GM19240 (cell line): Measurements from ENCODE around the gene CCDC7.
"Not testable (repeated sequence)": the region's sequence is repeated elsewhere in the genome, so short reads cannot be mapped to it uniquely, and the experiment has no call there.

ENCODE experiments used
- DNase-seq: peaks from one replicate; pipeline ENCODE4 v3.0.0; 2011; ENCODE audit warnings: low spot score; ENCODE audit not compliant: insufficient read length

Gene CCDC7

DNA sequence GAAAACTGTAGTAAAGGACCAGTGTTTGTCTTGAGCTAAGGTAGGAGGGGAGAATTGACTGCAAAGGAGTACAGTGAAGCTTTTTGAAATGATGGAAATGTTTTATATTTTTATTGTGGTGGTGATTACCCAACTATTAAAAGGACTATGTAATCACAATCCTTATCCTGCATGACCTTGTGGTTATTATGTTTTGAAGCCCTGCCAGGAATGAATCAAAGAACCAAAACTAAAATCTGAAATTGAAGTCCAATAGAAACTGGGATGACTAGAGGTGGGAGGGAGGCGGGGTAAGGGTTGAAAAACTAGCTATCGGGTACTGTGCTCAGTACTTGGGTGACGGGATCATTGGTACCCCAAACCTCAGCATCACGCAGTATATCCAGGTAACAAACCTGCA, 8.2 kb downstream of the CCDC7 start:
- DNase-seq = no peak

DNA sequence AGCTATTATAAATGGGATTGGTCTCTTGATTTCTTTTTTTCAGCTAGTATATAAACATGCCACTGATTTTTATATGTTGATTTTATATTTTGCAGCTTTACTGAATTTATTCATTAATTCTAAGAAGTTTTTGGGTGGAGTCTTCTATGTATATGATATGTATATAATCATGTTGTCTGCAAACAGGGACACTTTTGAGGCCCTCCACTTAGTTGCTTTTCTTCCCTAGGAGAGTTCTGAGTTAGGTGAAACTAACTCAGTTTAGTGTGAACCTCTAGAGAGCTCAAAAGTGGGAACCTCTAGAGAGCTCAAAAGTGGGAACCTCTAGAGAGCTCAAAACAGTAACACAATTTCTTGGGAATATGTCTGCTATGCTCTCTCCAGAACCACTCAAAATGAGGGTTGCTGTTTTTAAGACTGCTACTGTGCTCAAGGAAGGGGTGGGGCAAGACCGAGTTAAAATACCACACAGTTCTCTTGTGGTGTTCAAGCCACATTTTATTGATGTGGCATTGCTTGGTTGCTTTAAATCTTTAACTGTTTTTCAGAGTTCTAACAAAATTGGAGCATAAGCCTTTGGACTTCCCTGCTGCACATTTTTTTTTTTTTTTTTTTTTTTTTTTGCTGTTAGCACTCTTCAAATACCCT, 13.2 kb downstream of the CCDC7 start:
- DNase-seq = no peak

DNA sequence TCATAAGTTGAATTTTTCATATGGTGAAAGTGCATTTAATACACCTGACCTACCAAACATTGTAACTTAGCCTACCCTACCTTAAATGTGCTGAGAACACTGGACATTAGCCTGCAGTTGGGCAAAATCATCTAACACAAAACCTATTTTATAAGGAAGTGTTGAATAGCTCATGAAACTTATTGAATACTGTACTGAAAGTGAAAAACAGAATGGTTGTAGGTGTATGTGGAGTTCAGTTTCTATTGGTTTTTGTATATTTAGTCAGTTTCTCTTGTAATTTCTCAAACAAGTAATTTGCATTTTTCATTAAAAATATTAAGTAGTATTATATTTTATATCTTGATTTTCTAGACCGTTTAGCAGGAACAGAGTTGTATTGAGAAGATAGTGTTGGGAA, 15.3 kb downstream of the CCDC7 start:
- DNase-seq = no peak

DNA sequence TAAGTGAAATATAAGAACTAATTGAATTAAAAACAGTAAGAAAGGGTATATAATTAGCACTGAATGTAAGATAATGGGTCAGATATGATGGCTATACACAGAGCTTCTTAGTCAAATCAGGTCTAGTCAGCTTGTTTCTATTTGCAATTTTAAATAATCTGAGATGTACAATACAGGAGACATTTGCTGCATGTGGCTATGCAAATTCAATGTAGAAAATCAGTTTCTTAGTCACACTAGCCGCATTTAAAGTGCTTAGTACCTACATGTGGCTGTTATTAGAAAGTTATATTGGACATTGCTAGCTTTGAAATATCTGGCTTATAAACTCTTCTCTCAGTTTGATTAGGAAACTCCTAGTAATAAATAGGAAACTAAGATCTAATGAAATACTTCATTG, 25.3 kb downstream of the CCDC7 start:
- no peak for DNase-seq

DNA sequence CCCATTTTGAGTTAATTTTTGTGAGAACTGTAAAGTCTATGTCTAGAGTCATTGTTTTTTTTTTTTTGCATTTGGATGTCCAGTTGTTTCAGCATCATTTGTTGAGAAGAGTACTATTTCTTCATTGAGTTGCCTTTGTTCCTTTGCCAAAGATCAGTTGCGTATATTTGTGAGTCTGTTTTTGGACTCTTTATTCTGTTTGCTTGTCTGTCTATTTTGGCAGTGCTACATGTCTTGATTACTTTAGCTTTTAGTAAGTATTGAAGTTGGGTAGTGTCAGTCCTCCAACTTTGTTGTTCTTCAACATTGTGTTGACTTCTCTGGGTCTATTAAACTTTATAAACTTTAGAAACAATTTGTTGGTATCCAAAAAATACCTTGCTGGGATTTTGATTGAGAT, 31.6 kb downstream of the CCDC7 start:
- DNase-seq = no peak

DNA sequence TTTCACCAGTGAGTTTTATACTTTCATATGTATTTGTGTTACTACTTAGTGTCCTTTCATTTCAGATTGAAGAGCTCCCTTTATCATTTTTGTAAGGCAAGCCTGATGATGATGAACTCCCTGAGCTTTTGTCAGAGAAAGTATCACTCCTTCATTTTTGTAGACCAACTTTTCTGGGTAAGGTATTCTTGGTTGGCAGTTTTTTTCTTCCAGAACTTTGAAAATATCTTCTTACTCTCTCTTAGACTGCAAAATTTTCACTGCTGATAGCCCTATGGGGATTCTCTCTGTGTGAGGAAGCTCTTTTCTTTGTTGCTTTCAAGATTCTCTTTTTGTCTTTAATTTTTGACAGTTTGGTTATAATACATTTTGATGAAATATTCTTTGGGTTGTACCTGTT, 35.7 kb downstream of the CCDC7 start:
- DNase-seq = no peak

DNA sequence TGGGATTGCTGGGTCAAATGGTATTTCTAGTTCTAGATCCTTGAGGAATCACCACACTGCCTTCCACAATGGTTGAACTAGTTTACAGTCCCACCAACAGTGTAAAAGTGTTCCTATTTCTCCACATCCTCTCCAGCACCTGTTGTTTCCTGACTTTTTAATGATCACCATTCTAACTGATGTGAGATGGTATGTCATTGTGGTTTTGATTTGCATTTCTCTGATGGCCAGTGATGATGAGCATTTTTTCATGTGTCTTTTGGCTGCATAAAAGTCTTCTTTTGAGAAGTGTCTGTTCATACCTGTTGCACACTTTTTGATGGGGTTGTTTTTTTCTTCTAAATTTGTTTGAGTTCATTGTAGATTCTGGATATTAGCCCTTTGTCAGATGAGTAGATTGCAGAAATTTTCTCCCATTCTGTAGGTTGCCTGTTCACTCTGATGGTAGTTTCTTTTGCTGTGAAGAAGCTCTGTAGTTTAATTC, 37.1 kb downstream of the CCDC7 start:
- not testable (repeated sequence) for DNase-seq

DNA sequence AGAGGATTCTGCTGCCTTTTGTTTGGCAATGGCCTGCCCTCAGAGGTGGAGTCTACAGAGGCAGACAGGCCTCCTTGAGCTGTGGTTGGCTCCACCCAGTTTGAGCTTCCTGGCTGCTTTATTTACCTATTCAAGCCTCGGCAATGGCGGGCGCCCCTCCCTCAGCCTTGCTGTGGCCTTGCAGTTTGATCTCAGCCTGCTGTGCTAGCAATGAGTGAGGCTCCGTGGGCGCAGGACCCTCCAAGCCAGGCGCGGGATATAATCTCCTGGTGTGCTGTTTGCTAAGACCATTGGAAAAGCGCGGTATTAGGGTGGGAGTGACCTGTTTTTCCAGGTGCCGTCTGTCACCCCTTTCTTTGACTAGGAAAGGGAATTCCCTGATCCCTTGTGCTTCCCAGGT, 42.1 kb downstream of the CCDC7 start:
- not testable (repeated sequence) for DNase-seq

DNA sequence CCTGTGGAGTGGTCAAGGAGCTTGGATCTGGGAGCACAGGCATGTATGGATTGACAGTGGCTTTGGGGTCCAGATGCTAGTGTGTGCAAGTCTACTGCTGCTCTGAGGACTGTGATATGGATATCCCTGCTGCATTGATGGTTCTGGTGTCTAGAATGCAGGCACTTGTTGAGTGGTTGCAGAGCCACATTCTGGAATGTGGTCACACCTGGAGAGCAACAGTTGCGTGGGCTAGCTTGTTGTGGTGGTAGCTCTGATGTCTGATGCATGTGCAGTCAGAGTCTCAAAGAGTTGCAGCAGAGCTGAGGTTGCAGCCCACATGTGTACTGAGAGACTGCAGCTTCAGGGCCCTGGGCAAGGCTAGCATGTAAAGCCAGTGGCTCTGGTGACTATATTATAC, 43.2 kb downstream of the CCDC7 start:
- DNase-seq = no peak

DNA sequence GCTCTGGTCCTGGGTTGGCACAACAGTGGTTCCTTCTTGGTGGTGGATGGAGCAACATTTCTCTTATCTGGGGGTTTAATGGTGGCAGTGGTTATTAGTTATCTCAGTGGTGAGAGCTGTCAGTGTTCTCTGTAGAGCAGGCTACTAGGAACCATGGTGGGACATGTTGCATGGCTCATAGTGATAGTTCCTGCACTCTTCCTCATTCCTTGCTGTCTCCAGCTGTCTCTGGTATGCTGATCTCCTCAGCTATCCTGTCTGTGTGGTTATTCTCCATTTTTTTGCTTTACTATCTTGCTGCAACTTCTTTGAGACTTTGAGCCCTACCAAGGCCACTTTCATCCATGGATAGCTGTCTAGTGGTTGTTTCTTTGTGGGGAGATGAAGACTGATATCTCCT, 44.0 kb downstream of the CCDC7 start:
- DNase-seq = no peak

DNA sequence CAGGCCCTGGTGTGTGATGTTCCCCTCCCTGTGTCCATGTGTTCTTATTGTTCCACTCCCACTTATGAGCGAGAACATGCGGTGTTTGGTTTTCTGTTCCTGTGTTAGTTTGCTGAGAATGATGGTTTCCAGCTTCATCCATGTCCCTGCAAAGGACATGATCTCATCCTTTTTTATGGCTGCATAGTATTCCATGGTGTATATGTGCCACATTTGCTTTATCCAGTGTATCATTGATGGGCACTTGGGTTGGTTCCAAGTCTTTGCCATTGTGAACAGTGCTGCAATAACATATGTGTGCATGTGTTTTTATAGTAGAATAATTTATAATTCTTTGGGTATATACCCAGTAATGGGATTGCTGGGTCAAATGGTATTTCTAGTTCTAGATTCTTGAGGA, 48.6 kb downstream of the CCDC7 start:
- DNase-seq = not testable (repeated sequence)

DNA sequence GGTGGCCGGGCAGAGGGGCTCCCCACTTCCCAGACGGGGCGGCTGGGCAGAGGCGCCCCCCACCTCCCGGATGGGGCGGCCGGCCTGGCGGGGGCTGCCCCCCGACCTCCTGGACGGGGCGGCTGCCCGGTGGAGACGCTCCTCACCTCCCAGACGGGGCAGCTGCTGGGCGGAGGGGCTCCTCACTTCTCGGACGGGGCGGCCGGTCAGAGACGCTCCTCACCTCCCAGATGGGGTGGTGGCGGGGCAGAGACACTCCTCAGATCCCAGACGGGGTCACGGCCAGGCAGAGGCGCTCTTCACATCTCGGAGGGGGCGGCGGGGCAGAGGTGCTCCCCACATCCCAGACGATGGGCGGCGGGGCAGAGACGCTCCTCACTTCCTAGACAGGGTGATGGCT, 54.2 kb downstream of the CCDC7 start:
- DNase-seq = not testable (repeated sequence)

DNA sequence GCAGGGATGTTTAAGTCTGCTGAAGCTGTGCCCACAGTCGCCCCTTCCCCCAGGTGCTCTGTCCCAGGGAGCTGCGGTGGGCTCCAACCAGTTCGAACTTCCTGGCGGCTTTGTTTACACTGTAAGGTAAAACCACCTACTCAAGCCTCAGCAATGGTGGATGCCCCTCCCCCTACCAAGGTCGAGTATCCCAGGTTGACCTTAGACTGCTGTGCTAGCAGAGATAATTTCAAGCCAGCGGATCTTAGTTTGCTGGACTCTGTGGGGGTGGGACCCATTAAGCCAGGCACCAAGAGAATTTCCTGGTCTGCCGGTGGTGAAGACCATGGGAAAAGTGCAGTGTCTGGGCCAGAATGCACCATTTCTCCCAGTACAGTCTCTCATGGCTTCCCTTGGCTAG, 56.0 kb downstream of the CCDC7 start:
- no peak for DNase-seq

DNA sequence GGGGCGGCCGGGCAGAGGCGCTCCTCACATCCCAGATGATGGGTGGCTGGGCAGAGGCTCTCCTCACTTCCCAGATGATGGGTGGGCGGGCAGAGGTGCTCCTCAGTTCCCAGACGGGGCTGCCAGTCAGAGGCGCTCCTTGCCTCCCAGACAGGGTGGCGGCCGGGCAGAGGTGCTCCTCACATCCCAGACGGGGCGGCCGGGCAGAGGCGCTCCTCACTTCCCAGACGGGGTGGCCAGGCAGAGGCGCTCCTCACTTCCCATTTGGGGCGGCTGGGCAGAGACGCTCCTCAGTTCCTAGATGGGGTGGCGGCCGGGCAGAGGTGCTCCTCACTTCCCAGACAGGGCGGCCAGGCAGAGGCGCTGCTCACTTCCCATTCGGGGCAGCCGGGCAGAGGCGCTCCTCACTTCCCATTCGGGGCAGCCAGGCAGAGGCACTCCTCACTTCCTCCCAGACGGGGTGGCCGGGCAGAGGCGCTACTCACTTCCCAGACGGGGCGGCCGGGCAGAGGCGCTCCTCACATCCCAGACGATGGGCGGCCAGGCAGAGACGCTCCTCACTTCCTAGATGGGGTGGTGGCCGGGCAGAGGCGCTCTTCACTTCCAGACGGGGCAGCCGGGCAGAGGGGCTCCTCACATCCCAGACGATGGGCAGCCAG, 60.0 kb downstream of the CCDC7 start:
- not testable (repeated sequence) for DNase-seq

DNA sequence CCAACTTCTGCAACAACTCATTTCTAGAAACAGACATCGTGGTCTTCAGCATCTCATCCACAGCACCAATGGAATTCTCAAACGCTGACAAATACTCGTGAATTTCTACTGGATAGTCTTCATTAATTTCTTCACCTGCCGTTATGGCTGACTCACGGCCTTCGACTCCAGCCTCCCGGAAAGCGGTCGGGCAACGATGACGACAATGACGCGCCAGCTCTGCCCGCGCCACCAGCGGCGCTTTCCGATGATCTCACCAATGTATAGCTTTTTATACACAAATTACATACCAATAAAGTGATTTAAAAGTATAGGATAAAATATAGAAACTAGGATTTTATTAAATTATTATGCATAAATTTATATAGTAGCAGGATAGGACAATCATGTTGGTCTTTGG, 65.7 kb downstream of the CCDC7 start:
- DNase-seq = no peak

DNA sequence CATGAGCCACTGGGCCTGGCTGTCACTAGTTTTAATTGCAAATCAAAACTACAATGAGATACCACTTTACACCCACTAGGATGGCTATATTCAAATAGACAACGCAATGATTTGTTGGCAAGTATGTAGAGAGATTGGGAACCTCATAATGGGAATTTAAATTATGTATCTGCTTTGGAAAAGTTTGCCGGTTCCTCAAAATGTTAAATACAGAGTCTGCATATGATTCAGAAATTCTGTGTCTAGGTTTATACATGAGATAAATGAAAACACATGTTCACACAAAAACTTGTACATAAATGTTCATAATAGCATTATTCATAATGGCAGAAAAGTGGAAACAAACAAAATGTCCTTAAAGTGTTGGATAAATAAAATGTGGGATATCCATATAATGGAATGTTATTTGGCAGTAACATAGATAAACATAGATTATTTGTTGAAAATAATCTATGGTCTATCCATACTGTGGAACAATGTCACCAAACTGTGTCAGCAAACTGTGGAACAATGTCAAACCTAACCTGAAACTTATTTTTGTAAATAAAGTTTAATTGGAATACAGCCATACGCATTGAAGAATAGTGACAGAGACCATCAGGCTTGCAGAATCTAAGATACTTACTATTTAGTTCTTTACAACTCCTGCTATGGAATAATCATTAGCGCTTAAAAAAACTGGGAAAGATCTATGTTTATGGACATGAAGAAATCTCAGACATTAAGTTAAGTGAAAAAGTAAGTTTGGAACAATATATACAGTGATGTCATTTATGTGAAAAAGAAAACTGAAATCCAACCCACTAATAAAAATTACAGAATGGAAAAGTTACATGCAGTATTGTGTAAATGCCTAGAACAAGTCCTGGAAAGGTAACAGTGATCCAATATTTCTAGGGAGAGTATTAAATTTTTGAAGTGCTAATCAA, 70.9 kb downstream of the CCDC7 start:
- no peak for DNase-seq

DNA sequence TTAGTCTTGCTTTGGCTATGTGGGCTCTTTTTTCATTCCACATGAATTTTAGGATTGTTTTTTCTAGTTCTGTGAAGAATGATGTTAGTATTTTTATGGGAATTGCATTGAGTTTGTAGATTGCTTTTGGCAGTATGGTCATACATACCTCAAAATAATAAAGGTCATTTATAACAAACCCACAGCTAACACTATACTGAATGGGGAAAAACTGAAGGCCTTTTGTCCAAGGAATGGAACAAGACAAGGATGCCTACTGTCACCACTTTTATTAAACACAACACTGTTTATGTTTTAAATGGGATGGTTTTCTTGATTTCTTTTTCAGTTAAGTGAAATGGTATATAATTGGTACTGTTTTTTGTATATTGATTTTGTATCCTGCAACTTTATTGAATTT, 84.3 kb downstream of the CCDC7 start:
- no peak for DNase-seq

DNA sequence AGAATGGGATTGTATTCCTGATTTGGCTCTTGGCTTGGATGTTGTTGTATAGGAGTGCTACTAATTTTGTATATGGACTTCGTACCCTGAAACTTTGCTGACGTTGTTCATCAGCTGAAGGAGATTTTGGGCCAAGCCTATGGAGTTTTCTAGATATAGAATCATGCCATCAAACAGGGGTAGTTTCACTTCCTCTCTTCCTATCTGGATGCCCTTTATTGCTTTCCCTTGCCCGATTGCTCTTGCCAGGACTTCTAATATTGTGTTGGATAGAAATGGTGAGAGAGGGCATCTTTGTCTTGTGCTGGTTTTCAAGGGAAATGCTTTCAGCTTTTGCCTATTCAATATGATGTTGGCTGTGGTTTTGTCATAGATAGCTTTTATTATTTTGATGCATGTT, 92.3 kb downstream of the CCDC7 start:
- DNase-seq = no peak

DNA sequence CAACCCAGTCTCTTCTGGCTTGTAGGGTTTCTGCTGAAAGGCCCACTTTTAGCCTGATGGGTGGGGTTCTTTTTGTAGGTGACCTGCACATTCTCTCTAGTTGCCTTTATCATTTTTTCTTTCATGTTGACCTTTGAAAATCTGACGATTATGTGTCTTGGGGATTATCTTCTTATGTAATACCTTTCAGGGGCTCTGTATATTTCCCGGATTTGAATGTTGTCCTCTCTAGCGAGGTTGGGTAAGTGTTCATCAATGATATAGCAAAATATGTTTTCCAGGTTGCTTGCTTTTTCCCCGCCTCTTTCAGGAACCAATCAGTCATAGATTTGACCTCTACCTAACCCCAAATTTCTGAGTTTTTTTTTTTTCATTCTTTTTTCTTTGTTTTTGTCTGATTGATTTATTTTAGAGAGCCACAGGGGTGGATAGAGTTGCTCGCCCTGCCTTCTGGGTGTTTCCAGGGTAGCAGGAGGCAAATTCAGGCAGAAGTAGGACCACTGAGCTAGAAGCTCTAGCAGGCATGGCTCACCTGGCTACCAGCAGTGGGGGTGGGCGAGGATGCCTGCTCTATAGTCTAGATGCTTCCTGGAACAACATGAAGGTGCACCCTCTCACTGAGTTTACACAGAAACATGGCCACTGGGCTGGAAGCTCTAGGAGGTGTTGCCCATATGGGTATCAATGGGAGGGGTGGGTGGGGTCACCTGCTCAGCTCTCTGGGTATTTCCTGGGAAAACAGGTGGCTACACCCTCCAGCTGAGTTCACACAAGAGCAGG, 94.9 kb downstream of the CCDC7 start:
- DNase-seq = no peak

DNA sequence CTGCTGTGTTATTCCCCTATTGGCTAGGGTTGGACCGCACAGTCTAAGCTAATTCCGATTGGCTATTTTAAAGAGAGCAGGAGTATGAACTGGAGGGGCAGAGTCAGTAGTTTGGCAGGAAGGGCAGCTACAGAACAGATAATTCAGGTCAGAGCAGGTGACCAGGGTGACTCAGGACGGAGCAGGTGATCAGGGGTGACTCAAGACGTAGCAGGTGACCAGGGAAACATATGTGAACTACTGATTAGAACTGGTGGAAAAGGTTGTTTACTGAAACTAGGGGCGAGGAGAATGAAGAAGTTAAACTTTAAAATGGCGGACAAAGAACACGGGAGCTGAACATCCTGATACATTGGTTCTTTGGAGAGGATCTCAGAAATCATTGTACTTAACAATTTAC, 102.3 kb downstream of the CCDC7 start:
- DNase-seq = no peak

DNA sequence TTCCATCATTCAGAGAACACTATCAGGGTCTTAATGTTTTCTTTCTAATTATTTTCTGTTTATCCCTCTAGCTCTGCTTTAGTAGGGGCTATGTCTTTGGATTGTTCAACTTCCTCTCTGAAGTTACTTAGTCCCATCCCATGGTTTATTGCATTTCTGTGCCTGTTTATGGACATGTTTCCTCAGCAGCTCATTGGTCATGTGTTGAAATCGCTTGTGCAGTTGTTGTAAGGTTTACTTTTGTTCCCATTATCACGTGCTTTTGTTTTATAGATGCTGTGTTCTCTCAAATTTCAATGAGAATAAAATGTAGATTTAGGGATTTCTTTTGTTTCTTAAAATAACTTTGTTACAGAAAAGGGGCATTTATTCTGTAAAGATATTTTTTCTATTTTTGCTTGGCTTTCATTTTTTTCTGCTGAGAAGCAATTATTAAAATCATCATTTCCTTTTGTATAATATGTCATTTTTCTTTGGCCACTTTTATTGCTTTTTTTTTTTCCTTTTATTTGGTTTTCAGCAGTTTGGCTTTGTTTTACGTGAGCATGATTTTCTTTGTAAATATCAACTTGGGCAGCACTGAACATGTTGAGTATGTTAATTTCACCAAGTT, 110.9 kb downstream of the CCDC7 start:
- no peak for DNase-seq
